Daoy (cell line): ENCODE results near the gene CNST. TPM values are rescaled to one million over a fixed set of nuclear protein-coding genes. Genes with fewer than 3 reads are reported as not detected.
"Not testable (repeated sequence)": the region's sequence is repeated elsewhere in the genome, so short reads cannot be mapped to it uniquely, and the experiment has no call there.

Experiments used
- DNase-seq: peaks from one replicate; pipeline ENCODE4 v3.0.0-alpha.2; 2015; ENCODE audit warnings: low read depth
- total RNA-seq: library from RNA; depleted of rRNA; stranded (reverse); fragments of >200 nt; shearing (Covaris generic); gene quantifications from 2 replicates; pipeline ENCODE4 v1.2.3, GENCODE V29; 2014

Gene CNST
- total RNA-seq, 1 experiment from 2014 or later, result 12.5 TPM

DNA sequence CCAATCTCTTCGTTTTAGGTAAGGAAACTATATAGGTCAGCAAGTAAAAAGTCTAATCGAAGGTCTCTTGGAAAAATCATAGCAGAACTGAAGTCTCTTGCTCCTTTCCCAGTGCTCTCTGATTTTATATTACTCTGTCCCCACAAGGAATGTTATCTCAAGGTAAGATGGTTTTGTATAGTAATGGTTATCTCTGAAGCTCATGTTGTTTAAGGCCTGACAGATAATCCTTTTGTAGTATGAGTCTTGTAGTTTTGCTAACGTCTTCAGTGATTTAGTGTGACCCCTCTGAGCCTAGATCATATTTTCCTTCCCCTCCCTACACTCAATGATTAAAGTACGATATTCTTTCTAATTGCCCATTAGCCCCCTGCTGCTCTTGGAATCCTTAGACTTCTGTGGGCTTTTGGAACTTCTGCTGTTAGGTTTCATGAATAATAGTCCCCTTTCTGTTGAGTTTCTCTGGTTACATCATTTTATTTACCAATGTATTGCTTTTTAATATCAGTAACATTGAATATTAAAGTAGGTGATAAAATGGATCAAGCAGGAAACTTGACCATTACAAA is 52.1 kb downstream of the CNST start:
- DNase-seq, result no peak

DNA sequence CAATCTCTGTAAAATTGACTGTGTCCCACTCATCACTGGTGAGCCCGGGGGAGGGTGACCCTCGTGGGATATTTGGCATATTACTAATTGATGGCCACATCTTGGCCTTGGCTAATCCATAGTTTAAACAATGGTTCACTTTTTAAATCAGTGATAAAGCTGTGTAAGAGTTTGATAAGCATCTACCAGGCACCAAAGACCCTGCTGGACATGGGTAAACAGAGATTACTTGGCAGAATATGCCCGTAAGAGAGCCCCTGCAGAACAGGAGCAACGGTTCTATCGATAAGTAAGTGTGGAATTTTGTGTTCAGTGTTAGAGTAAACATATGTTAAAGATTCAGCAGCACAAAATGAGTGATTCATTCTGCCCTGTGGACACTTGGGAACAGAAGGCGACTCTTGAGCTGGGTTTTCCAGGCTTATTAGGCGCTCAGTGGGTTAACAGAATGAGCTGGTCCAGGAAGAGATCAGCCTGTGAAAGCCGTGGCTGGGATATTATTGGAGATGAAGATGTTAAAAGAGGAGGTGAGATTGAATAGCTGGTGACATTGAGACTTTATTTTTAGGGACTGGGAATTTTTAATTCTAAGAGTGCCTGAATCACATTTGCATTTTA is 55.9 kb downstream of the CNST start:
- no peak for DNase-seq

DNA sequence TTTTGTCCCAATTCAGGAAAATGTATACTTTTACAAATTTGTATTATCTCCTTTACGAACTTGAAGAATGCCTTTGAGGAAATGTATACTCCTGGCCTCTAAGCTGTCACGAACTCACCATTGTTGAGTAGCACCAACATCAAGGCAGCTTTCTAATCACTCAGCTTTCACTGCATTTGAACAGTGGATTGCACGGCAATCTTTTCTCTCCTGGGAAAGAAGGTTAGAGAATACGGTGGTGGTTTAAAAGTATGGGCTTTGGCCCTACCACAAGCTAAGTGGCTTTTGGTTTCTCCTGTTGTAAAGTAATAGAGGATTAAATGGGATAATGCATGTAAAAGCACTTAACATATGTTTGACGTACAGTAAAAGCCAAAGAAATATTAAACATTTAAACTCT is 57.8 kb downstream of the CNST start:
- no peak for DNase-seq

DNA sequence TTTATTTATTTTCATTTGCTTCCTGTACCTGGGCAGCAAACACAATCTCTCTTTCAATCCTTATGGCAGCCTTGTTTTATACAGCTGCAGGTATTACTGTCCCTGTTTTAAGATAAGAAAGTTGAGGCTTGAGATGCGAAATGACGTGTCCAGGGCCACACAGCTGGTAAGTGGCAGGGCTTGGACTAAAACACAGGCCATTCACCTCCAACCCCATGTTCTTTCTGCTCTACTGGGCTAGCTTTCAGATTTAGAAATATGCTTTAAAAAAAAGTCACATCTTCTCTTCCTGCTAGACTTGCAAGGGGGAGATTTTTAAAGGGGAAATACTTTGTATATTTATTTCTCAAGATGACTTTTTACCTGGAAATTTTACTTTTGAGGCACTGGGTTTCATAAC is 62.8 kb downstream of the CNST start:
- DNase-seq, result no peak

DNA sequence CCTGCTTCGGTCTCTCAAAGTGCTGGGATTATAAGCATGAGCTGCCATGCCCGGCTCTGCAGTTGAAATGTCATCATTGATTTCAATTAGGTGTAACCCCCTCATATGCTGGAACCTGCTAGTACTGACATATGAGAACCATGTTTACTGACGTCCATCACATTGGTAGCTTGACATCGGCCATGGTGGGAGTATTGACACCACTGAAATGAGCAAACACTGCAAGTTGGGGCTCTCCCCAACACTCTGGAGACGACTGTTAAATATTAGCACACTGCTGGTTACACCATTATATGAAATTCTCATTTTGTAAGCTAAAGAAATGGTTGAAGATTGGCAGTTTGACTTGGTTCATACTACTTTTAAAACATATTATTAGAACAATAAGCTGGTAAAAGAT is 63.7 kb downstream of the CNST start:
- DNase-seq, result no peak

DNA sequence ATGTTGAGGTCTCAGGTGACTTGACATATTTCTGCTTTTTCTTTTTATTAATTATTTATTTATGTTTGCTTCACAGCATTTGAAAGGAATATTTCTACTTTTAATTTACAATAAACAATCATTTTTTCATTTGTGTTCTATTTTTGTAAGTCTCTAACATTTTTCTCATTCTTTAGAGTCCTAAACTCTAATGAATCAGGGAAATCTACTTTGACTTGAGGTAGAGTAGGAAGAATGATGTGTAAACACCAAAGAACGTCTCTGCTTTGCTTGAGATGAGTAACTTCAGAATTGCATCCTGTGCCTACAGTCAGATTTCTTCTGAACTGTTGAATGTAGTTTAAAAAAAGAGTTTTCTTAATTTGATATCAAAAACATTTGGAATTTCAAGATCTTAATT is 65.2 kb downstream of the CNST start:
- no peak for DNase-seq

DNA sequence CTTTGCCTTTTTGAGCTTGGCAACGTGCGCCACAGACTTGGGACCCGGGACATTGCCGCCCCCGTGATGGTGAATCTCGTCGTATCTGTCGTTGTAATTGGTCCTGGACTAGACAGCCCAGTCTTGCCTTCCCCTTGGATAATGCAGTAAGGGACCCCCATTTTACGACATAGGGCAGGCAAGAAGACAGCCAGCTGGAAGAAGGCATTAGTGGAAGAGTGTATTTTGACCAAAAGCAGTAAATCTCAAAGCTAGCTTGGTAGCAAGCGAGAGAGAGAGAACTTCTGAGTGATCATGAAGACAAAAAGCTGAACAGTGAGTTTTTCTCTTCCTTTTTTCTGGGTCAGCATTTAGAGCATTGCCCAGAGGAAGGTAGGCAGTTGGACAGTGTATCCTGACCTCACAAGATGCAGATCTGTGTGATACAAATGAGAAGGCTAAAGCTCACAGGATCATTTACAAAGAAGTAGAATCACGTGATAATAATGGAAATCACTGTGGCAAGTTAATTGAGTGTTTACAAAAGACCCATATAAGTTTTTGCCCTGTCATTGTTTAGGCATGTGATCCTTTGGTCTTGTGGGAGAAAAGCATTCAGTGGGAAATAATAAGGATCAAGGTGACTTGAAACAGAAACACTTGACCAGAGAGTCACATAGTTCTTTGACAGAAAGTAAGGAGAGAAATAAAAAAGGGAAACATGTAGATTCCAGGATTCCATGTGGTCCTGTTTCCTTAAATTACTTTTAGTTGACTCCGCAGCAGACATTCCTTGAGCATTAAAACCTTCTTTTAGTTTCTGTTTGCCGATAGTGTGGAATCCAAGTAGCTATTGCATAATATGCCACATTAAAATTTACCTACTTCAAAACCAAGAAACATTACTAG is 66.3 kb downstream of the CNST start:
- peak; percentile 19 for DNase-seq

DNA sequence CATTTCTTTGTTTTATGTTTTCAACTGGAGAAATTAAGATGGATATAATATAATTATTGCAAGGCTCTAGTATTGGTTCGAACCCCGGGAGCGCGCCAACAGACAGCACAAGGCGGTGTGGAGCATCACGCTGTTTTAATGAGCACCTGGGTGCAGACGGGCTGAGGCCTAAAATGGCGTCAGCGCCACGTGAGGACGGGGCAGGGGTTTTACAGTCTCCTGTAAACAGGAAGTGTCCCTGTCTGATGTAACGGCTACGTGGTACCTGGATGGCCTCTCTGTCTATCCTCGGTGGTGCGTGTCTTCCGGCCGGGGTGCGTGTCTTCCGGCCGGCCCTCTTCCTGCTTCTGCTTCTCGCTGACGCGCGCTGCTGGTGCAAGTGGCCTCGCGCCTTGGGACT is 68.4 kb downstream of the CNST start:
- DNase-seq, result not testable (repeated sequence)

DNA sequence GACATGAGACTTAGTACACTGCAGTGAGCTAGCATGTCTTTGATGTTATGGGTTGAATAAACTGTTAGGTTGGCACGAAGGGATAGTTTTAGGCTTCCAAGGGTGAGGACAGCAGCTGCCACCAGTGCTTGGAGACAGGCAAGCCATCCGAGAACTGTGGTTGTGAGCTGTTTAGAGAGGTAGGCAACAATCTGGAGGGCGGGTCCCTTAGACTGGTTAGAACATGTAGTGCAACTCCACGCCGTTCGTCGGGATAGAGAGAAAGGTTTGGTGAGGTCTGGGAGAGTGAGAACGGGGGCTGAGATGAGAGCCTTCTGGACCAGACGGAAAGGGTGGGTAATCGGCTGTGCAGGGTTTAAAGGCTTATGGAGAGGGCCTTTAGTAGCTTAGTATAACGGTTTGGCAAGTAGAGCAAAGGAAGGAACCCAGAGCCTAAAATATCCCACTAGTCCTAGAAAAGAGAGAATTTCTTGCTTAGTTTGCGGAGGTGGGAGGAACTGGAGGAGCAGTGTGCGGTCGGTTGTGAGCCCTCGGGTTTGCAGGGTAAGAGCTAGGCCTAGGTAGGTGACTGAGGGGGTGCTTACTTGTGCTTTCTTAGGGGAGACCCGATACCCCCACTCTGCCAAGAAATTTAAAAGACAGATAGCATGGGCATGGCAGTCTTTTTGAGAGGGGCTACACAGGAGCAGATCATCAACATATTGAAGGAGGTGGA is 72.8 kb downstream of the CNST start:
- DNase-seq, result no peak

DNA sequence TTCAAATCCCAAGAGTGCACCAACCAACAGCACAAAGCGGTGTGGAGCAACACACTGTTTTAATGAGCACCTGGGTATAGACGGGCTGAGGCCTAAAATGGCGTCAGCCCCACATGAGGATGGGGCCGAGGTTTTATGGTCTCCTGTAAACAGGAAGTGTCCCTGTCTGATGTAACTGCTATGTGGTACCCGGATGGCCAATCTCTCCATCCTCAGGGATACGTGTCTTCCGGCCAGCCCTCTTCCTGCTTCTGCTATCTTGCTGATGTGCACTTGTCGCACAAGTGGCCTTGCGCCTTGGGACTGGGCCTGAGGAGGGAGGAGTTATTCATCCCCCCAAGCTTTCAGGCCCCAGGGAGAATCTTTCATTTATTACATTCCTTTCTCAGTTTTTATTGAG is 73.5 kb downstream of the CNST start:
- DNase-seq, result no peak

DNA sequence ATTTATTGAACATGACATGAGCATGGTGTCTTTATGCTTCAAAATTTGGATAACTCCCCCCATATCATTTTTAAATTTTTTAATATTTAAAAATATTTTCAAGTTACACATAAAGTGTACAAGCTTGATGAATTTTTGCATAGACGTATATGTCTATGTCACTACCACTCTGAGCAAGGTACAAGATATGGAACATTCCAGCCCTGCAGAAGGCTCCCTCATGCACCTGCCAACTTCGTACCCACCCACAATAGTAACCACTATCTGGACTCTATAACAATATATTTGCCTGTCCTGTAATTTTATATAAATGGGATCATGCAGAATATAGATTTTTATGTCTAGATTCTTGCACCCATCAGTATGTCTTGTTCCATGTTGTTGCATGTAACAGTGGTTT is 74.5 kb downstream of the CNST start:
- DNase-seq, result no peak

DNA sequence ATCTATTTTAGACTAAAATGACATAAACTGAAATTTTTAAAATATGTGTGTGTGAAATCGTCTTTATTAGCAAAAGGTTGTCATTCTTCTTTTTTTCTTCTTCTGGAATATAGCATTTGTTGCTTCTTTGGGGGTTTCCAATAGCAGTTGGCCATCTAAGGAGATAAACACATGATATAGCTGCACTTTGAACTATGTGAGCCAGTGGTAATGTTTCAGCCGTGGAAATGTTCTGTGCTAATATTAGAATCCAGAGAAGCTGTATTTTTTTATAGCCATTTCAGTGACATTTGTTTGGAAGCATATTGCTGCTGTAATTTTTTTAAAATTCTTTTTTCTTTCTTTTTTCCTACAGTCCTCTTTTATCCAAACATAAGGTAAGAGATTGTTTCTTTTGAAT is 75.1 kb downstream of the CNST start:
- DNase-seq, result no peak

DNA sequence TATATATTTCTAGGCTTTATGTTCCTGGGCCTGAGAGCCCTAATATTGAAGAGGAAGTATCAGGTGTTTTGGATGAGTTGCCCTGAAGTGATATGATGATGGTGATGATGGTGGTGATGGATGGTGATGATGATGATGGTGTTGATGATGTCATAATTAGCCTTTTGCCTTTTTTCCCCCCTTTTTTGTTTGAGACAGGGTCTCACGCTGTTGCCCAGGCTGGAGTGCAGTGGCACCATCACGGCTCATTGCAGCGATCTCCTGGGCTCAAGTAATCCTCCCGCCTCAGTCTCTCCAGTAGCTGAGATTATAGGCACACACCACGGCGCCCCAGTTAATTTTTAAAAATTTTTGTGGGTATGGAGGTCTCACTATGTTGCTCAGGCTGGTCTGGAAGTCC is 76.5 kb downstream of the CNST start:
- no peak for DNase-seq

DNA sequence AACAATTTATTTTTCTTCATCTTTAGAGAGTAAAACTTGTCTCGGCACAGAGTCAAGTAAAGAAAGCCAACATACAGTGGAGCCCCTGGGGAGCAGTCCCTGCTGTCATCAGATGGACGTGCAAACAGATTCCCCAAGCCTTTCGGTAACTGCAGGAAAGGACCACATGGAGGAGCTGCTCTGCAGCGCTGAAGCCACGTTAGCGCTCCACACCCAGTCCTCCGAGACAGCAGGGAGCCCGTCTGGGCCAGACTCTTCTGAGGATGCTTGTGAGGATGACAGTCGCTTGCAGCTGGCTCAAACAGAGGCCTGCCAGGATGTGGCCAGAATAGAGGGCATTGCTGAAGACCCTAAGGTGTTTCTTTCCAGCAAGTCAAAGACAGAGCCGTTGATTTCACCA is 80.9 kb downstream of the CNST start:
- no peak for DNase-seq

DNA sequence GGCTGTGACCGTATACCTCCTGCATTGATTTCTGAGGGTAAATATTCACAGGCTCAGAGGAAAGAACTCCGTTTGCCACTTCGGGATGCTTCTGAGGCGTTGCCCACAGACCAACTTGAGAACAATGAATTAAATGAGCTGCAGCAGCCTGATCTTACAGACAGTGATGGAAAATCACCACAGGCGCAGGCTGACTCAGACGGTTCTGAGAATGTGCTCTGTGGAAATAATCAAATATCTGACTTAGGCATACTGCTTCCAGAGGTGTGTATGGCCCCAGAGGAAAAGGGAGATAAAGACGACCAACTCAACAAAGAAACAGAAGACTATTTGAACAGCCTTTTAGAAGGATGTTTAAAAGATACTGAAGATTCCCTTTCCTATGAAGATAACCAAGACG is 81.3 kb downstream of the CNST start:
- no peak for DNase-seq

DNA sequence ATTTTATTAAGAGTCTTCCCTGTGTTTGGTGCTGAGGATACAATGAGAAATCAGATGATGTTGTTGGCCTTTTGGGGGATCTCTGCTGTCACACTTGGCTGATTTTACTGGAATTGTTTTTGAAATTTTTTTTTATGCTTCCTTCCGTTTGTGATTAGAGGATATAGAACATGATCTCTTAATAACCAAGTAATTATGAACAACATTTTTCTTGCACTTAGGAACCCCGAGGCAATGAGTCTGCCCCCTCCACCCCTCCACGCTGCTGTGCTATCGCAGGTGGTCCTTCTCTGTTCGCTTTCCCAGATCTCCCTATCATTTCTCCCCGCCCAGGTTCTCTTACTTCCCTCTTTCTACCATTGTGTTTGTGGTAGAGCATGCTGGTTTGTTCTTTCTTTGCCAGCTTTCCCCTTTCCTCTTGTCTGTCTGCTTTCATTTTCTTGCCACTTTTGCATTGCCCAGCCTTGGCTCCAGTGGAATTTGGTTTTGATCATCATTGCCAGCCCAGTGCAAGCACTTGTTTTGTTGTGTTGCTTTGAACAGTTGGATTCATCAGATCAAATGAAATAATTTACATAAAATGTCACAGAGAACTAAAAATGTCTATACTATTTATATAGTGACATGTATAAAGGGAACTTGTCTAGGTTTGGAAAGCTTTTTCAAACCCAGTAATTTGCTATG is 84.9 kb downstream of the CNST start:
- no peak for DNase-seq

DNA sequence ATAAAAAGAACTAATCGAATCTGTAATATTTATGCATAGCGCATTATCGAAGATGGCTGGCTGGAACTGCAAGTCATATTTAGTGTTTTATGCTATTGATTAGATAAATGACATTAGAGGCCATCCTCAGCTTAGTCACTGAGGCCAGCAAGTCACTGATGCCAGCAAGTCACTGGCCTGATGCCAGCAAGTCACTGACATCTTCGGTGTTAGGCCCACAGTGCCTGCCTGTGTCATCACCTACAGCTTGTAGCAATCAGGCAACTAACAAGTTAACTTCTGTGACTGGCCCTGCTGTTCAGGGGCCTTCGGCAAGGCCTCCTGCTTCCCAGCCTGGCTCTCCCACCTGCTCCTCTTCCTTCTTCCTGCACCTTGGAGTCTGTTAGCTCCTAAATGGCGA is 92.3 kb downstream of the CNST start:
- no peak for DNase-seq

DNA sequence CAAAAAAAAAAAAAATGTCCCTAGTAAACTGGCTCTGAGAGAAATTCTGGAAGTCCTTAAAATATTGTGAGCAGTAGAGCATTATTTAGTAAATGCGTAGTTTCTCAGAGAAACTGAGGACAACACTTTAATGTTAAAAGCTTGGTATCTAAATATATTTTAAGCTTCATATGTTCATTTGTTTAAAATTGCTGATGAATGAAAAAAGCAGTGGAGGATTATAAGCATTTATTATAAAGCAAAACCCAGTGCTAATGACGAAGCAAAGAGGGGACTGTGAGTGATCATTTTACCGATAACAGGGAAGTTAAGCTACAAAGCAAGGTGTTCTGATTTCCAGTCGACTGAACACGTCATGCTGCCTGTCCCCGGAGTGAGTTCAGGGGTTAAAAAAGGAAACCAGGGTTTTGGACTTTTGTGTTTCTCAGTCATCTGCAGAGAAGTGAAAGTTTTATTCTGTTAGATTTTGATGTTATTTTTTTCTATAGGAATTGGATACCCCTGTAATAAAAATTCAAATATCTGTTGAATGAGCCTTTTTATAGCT is 93.4 kb downstream of the CNST start:
- no peak for DNase-seq

DNA sequence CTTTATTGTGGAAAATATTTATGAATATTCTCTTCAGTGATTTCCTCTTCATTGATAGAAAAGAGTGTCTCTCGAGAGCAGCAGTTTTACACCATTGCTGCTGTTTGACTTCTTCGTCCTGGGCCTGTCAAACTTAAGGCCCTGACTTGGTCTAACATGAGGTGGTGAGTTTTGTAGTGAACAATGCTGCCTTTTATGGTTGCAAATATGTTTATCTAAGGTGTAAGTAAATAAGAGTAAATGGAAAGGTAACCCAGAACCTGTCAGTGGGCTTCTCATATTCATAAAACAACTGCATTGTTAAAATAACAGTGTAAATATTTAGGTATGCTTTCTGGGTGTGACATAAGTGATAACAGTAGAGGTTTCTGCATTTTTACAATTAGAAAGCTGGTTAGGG is 95.2 kb downstream of the CNST start:
- no peak for DNase-seq

DNA sequence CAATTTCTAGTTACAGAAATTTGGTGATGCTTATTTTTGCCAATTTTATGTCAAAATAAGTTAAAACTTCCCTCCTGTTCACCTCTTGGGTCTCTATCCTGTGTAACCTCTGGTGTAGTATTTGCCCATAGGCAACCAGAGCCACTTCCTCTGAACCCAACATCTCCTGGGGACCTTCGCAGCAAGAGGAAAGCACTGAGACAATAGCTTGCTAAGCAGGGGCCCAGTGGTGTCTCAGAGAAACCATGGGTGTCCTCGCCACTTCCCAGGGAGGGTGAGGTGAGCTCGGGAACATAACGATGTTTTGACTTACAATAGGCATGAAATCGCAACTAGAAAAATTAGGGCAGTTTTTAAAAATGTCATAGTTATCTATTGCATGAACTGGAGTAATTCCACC is 101.5 kb downstream of the CNST start:
- no peak for DNase-seq

DNA sequence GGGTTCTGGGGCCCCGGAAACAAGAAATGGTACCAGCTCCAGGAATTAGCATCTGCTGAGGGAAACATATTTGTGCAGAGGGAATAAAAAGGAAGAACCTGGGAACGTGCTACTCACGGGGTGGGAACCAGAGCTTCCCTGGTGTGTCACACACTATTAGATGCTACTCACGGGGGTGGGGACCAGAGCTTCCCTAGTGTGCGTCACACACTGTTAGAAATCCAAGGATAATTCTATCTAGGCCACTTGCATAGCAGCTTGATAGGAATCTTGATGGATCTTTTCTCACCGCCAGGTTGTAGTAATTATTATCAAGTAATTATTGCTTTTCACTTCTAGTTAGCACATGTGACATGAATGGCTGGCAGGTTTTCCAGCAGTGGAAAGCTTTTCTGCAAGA is 103.4 kb downstream of the CNST start:
- no peak for DNase-seq

DNA sequence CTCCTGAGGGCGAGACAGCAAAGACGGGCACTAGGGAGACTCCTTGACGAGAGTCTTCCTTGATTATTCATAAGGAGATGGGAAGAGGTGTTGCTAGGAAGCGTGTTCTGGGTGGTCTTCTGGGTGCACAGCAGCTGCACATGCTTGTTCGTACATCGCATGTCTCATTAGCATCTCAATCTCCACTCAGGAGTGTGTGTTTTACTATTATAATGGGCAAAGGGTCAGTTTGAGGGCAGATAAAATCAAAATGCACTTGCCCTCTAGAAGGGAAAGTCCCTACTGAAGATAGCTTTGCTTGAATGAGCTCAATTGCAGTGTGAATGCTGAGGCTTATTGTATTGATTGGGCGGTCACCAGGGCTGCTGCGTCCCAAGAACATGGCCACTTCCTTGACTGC is 107.8 kb downstream of the CNST start:
- DNase-seq, result no peak
